Motor neuron (in vitro differentiated cells): ENCODE measurements around the gene NFKBIL1. TPM values are rescaled to one million over a fixed set of nuclear protein-coding genes. Genes with fewer than 3 reads are reported as not detected.

ENCODE experiments used
- ATAC-seq, 8 experiments: fragments of 200-7000 bp; cut with Tn5 transposase; replicated peaks in 6 of 8; 2 replicates each; pipeline ENCODE4 v1.8.0; 2021; ENCODE audit warnings: mild to moderate bottlenecking in 8 of 8, moderate library complexity in 8 of 8
- H3K27ac ChIP-seq, 2 donors: fragments of 250-450 bp; sonication (Bioruptor Pico); 2 replicates each; pipeline ENCODE4 v1.9.0; 2021; ENCODE audit warnings: antibody characterized with exemption in 2 of 2, mild to moderate bottlenecking in 2 of 2, moderate library complexity in 1 of 2
- H3K4me1 ChIP-seq, 2 donors: fragments of 250-450 bp; sonication (Bioruptor Pico); replicated peaks in 1 of 2; 2 replicates each; pipeline ENCODE4 v1.6.1; 2021; ENCODE audit warnings: antibody characterized with exemption in 2 of 2, mild to moderate bottlenecking in 2 of 2, moderate library complexity in 1 of 2
- H3K4me3 ChIP-seq, 5 donors: fragments of 250-450 bp; sonication (Bioruptor Pico); 2 replicates each; pipeline ENCODE4 v1.9.0; 2021; ENCODE audit warnings: antibody characterized with exemption in 5 of 5, mild to moderate bottlenecking in 5 of 5, moderate library complexity in 4 of 5
- WGBS, 10 experiments: fragments of 450-650 bp; shearing (Covaris generic); methylation state at CpG; one replicate each; pipeline ENCODE4 v1.0.0; 2022; 5-methylcytosine and 5-hydroxymethylcytosine counted together
- in situ Hi-C, 9 experiments: fragments of 400-800 bp; cut with MboI; loops; one replicate each; pipeline ENCODE4 v1.15.0; 2021; ENCODE audit warnings: low sequenced_read_pairs in 9 of 9, low pct_unique_long_range_greater_than_20kb in 2 of 9; ENCODE audit not compliant: unreplicated experiment in 9 of 9
- total RNA-seq, 8 experiments: library from RNA; unstranded; fragments of 300-600 nt; gene quantifications; 2 replicates each; pipeline versions ENCODE4 v1.2.3 to v1.2.4, GENCODE V29; 2022

NFKBIL1 gene
- total RNA-seq, 8 experiments from 2014 or later: 24.2 to 44.5 (median 31.6) TPM

DNA sequence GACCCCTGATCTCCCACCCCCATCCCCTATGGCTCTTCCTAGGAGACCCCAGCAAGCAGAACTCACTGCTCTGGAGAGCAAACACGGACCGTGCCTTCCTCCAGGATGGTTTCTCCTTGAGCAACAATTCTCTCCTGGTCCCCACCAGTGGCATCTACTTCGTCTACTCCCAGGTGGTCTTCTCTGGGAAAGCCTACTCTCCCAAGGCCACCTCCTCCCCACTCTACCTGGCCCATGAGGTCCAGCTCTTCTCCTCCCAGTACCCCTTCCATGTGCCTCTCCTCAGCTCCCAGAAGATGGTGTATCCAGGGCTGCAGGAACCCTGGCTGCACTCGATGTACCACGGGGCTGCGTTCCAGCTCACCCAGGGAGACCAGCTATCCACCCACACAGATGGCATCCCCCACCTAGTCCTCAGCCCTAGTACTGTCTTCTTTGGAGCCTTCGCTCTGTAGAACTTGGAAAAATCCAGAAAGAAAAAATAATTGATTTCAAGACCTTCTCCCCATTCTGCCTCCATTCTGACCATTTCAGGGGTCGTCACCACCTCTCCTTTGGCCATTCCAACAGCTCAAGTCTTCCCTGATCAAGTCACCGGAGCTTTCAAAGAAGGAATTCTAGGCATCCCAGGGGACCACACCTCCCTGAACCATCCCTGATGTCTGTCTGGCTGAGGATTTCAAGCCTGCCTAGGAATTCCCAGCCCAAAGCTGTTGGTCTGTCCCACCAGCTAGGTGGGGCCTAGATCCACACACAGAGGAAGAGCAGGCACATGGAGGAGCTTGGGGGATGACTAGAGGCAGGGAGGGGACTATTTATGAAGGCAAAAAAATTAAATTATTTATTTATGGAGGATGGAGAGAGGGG lies 26.1 kb downstream of the NFKBIL1 start:
- WGBS, 10 experiments: 50 to 93% (median 80%) methylated on average over 1 to 6 of the region's 9 CpGs; no CpG with 5 or more reads in 2 of the 10 experiments
- H3K4me1 ChIP-seq: no peaks in the 10 kb centered on the region
- H3K4me3 ChIP-seq: no peak overlapping the region
- ATAC-seq: no peak
- no peak overlapping the region for H3K27ac ChIP-seq
- in situ Hi-C loops: no loop called here

DNA sequence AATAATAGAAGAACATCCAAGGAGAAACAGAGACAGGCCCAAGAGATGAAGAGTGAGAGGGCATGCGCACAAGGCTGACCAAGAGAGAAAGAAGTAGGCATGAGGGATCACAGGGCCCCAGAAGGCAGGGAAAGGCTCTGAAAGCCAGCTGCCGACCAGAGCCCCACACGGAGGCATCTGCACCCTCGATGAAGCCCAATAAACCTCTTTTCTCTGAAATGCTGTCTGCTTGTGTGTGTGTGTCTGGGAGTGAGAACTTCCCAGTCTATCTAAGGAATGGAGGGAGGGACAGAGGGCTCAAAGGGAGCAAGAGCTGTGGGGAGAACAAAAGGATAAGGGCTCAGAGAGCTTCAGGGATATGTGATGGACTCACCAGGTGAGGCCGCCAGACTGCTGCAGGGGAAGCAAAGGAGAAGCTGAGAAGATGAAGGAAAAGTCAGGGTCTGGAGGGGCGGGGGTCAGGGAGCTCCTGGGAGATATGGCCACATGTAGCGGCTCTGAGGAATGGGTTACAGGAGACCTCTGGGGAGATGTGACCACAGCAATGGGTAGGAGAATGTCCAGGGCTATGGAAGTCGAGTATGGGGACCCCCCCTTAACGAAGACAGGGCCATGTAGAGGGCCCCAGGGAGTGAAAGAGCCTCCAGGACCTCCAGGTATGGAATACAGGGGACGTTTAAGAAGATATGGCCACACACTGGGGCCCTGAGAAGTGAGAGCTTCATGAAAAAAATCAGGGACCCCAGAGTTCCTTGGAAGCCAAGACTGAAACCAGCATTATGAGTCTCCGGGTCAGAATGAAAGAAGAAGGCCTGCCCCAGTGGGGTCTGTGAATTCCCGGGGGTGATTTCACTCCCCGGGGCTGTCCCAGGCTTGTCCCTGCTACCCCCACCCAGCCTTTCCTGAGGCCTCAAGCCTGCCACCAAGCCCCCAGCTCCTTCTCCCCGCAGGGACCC lies 27.0 kb downstream of the NFKBIL1 start:
- ATAC-seq: no peak
- H3K27ac ChIP-seq: no peak overlapping the region
- WGBS, 10 experiments: 33 to 92% (median 66%) methylated on average over 2 to 6 of the region's 14 CpGs; no CpG with 5 or more reads in 2 of the 10 experiments
- H3K4me1 ChIP-seq: no peaks in the 10 kb centered on the region
- H3K4me3 ChIP-seq: no peak overlapping the region
- in situ Hi-C loops: no loop called here

DNA sequence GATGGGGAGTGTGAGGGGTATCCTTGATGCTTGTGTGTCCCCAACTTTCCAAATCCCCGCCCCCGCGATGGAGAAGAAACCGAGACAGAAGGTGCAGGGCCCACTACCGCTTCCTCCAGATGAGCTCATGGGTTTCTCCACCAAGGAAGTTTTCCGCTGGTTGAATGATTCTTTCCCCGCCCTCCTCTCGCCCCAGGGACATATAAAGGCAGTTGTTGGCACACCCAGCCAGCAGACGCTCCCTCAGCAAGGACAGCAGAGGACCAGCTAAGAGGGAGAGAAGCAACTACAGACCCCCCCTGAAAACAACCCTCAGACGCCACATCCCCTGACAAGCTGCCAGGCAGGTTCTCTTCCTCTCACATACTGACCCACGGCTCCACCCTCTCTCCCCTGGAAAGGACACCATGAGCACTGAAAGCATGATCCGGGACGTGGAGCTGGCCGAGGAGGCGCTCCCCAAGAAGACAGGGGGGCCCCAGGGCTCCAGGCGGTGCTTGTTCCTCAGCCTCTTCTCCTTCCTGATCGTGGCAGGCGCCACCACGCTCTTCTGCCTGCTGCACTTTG lies 28.0 kb downstream of the NFKBIL1 start, which contains the start of gene TNF:
Gene TNF, plus strand, starts transcription at position 231 of the 567 bp plus-strand sequence. Its CDS starts 177 bp downstream, at position 408.
- WGBS, 10 experiments: 0 to 100% (median 72%) methylated on average over 1 to 11 of the region's 19 CpGs; no CpG with 5 or more reads in 3 of the 10 experiments
- ATAC-seq: peak in 3 of 8 experiments; percentile 86 to 98 (median 94)
- Histone ChIP-seq H3K27ac (no peak within 1 kb of the TSS), H3K4me1 (no peaks in the 10 kb centered on the region), H3K4me3 (no peak within 1 kb of the TSS)
- in situ Hi-C loops: no loop called here

DNA sequence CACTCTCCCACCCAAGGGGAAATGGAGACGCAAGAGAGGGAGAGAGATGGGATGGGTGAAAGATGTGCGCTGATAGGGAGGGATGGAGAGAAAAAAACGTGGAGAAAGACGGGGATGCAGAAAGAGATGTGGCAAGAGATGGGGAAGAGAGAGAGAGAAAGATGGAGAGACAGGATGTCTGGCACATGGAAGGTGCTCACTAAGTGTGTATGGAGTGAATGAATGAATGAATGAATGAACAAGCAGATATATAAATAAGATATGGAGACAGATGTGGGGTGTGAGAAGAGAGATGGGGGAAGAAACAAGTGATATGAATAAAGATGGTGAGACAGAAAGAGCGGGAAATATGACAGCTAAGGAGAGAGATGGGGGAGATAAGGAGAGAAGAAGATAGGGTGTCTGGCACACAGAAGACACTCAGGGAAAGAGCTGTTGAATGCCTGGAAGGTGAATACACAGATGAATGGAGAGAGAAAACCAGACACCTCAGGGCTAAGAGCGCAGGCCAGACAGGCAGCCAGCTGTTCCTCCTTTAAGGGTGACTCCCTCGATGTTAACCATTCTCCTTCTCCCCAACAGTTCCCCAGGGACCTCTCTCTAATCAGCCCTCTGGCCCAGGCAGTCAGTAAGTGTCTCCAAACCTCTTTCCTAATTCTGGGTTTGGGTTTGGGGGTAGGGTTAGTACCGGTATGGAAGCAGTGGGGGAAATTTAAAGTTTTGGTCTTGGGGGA lies 28.7 kb downstream of the NFKBIL1 start:
- H3K4me3 ChIP-seq: no peak overlapping the region
- WGBS, 10 experiments: 47 to 100% (median 65%) methylated on average over 1 to 7 of the region's 8 CpGs; no CpG with 5 or more reads in 1 of the 10 experiments

DNA sequence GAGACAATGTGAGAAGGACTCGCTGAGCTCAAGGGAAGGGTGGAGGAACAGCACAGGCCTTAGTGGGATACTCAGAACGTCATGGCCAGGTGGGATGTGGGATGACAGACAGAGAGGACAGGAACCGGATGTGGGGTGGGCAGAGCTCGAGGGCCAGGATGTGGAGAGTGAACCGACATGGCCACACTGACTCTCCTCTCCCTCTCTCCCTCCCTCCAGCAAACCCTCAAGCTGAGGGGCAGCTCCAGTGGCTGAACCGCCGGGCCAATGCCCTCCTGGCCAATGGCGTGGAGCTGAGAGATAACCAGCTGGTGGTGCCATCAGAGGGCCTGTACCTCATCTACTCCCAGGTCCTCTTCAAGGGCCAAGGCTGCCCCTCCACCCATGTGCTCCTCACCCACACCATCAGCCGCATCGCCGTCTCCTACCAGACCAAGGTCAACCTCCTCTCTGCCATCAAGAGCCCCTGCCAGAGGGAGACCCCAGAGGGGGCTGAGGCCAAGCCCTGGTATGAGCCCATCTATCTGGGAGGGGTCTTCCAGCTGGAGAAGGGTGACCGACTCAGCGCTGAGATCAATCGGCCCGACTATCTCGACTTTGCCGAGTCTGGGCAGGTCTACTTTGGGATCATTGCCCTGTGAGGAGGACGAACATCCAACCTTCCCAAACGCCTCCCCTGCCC lies 29.6 kb downstream of the NFKBIL1 start:
- in situ Hi-C loops: no loop called here
- Histone ChIP-seq H3K27ac (no peak overlapping the region), H3K4me1 (peaks cover 0 to 6% of the 10 kb centered on the region in 2 donors), H3K4me3 (no peak overlapping the region)
- ATAC-seq: no peak
- WGBS, 10 experiments: 52 to 90% (median 78%) methylated on average over 1 to 8 of the region's 19 CpGs; no CpG with 5 or more reads in 2 of the 10 experiments

More for the DNA sequence above, 28.7 kb downstream of the NFKBIL1 start:
- H3K4me1 ChIP-seq: no peaks in the 10 kb centered on the region
- in situ Hi-C loops: no loop called here
- no peak overlapping the region for H3K27ac ChIP-seq
- no peak for ATAC-seq

DNA sequence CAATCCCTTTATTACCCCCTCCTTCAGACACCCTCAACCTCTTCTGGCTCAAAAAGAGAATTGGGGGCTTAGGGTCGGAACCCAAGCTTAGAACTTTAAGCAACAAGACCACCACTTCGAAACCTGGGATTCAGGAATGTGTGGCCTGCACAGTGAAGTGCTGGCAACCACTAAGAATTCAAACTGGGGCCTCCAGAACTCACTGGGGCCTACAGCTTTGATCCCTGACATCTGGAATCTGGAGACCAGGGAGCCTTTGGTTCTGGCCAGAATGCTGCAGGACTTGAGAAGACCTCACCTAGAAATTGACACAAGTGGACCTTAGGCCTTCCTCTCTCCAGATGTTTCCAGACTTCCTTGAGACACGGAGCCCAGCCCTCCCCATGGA lies 30.2 kb downstream of the NFKBIL1 start:
- 20 to 93% (median 73%) methylated on average over 1 to 3 of the region's 3 CpGs; no CpG with 5 or more reads in 4 of the 10 experiments for WGBS, 10 experiments
- no peak for ATAC-seq
- no peak overlapping the region for H3K27ac ChIP-seq
- no peak overlapping the region for H3K4me3 ChIP-seq
- peaks cover 0 to 6% of the 10 kb centered on the region in 2 donors for H3K4me1 ChIP-seq
- in situ Hi-C loops: no loop called here

DNA sequence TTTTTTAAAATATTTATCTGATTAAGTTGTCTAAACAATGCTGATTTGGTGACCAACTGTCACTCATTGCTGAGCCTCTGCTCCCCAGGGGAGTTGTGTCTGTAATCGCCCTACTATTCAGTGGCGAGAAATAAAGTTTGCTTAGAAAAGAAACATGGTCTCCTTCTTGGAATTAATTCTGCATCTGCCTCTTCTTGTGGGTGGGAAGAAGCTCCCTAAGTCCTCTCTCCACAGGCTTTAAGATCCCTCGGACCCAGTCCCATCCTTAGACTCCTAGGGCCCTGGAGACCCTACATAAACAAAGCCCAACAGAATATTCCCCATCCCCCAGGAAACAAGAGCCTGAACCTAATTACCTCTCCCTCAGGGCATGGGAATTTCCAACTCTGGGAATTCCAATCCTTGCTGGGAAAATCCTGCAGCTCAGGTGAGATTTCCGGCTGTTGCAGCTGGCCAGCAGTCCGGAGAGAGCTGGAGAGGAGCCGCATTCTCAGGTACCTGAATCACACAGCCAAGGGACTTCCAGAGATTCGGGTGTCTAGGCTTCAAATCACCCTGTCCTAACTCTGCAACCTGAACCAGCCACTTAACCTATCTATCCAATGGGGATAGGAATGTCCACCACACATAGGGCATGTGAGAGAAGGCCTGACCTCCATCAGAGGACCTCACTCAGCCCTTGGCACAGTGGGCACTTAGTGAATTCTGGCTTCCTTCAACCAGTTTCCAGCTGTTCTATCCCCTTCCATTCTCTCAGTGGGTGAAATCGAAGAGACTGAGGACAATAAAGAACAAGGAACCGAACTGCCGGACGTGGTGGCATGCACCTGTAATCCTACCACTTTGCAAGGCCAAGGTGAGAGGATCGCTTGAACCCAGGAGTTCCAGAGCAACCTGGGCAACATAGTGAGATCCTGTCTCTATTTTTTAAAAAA lies 31.0 kb downstream of the NFKBIL1 start:
- ATAC-seq: no peak

DNA sequence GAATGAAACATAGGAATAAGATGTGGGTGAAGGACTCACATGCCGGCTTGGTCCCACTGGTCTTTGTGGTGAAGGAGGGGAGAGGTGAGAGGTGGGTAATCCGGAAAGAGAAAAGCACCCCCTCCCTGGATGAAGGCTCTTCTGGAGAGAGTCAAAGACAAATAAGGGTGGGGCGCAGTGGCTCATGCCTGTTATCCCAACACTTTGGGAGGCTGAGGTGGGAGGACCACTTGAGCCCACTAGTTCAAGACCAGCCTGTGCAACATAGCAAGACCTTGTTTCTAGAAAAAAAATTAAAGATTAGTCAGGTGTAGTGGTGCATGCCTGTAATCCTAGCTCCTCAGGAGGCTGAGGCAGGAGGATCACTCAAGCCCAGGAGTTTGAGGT lies 31.7 kb downstream of the NFKBIL1 start:
- 60 to 100% (median 97%) methylated on average over 1 to 3 of the region's 3 CpGs; no CpG with 5 or more reads in 4 of the 10 experiments for WGBS, 10 experiments
- no peak for ATAC-seq

More for the DNA sequence above, 31.0 kb downstream of the NFKBIL1 start:
- Histone ChIP-seq H3K4me3 (no peak overlapping the region), H3K4me1 (peaks cover 0 to 6% of the 10 kb centered on the region in 2 donors), H3K27ac (no peak overlapping the region)
- 50 to 97% (median 82%) methylated on average over 2 to 8 of the region's 12 CpGs; no CpG with 5 or more reads in 2 of the 10 experiments for WGBS, 10 experiments
- in situ Hi-C loops: no loop called here

DNA sequence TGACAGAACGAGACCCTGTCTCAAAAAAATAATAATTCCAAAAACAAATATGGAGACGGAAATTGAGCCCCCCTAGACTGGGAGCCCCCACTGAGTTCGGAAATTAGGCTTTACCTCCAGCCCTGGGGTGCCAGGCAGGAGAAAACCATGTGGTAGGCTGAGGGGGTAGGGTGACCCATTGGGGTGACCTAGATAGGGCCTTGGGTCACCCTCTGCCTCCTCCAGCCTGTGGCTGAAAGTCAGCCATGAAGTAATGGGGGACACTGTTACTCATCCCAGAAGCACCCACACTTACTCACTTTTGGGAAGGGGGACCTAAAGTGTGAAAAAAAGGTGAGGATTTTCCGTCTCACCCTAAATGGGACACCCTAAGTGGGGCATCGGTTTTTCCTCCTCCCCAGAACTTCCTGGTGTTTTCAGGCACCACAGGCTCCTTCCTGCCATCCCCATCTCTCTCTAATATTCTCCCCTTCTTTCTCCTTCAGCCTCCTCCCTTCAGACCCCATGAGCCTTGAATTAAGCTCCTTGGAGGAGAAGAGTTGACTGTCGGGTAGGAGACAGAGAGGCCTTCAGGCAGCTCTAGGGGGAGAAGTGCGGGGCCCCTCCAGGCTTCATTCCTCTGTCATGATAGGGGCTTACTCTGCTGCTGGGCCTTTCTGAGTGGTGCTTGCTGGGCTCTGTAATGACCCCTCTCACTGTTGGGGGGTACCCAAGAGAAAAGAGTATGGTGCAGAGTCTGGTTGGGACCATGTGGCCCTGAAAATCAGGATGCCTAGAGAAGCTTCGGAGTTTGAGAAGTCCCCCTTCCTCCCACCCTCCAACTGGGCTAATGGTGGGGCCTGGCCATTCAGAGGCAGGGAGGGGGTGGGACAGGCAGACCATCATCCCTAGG lies 32.4 kb downstream of the NFKBIL1 start:
- in situ Hi-C loops: no loop called here
- 50 to 100% (median 84%) methylated on average over 1 to 3 of the region's 8 CpGs; no CpG with 5 or more reads in 2 of the 10 experiments for WGBS, 10 experiments
- no peak overlapping the region for H3K27ac ChIP-seq

More for the DNA sequence above, 31.7 kb downstream of the NFKBIL1 start:
- H3K4me3 ChIP-seq: no peak overlapping the region
- in situ Hi-C loops: no loop called here
- H3K4me1 ChIP-seq: peaks cover 0 to 6% of the 10 kb centered on the region in 2 donors
- H3K27ac ChIP-seq: no peak overlapping the region

DNA sequence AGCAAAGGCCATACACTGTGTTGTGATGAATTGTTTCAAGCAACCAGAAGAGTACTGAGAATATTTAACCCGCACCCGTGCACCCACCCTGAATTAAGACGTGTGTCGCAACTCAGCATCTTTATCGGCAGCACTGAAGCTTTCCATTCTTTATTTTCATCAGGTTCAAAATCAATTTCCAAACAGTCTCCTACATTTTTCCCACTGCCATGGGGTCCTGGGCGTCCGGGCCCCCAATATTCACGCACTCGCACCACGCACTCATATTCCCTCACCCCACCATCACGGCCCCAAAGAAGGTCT lies 33.0 kb downstream of the NFKBIL1 start:
- Histone ChIP-seq H3K4me3 (peak overlapping the region; percentile 40 to 51 (median 43)), H3K27ac (no peak overlapping the region), H3K4me1 (peaks cover 0 to 6% of the 10 kb centered on the region in 2 donors)
- WGBS, 10 experiments: 0 to 100% (median 71%) methylated on average over 1 to 7 of the region's 11 CpGs; no CpG with 5 or more reads in 4 of the 10 experiments
- in situ Hi-C loops: no loop called here
- no peak for ATAC-seq

More for the DNA sequence above, 32.4 kb downstream of the NFKBIL1 start:
- no peak for ATAC-seq
- Histone ChIP-seq H3K4me3 (no peak overlapping the region), H3K4me1 (peaks cover 0 to 6% of the 10 kb centered on the region in 2 donors)
